HG03457 (cell line): ENCODE data around the gene SPTAN1.
A peak's percentile ranks its signal among the peaks of the same experiment; 100 is the strongest.
"Not testable (repeated sequence)": the region's sequence is repeated elsewhere in the genome, so short reads cannot be mapped to it uniquely, and the experiment has no call there.

ENCODE experiments used
- ATAC-seq: cut with Tn5 transposase; IDR thresholded peaks from one replicate; pipeline ENCODE4 v1.9.1; 2021; ENCODE audit warnings: moderate number of reproducible peaks; ENCODE audit not compliant: unreplicated experiment

Gene SPTAN1

GRCh38 chr9:128656416-128657343 lies 104.3 kb downstream of the SPTAN1 start, which contains the start of gene DYNC2I2:
Gene DYNC2I2, minus strand, starts transcription at chr9:128656847. Its CDS starts 121 bp downstream, at chr9:128656726.
- ATAC-seq = peak; percentile 63

DNA sequence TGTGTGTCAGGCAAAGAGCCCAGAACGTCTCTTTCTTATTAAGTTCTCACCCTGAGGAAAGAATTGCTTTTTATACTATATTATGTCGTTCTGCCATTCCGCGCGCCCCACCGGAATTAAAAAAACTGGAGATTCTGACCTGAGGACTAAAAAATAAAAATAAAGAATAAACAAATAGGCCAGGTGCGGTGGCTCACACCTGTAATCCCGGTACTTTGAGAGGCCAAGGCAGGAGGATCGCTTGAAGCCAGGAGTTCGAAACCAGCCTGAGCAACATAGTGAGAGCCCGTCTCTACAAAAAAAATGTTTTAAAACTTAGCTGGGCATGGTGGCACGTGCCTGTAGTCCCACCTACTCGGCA lies 104.9 kb downstream of the SPTAN1 start:
- no peak for ATAC-seq

GRCh38 chr9:128657796-128658195 lies 105.4 kb downstream of the SPTAN1 start:
- no peak for ATAC-seq

GRCh38 chr9:128666481-128666941 lies 114.1 kb downstream of the SPTAN1 start:
- not testable (repeated sequence) for ATAC-seq

- no peak for ATAC-seq
These were observed 117.4 kb downstream of the SPTAN1 start for GRCh38 chr9:128669786-128670185.

GRCh38 chr9:128675382-128675781 lies 123.0 kb downstream of the SPTAN1 start:
- no peak for ATAC-seq

GRCh38 chr9:128677794-128678193 lies 125.4 kb downstream of the SPTAN1 start:
- ATAC-seq = no peak
